CD8-positive, alpha-beta memory T cell (primary cell): Measurements from ENCODE around the gene PTS. TPM values are rescaled to one million over a fixed set of nuclear protein-coding genes. Genes with fewer than 3 reads are reported as not detected.
"Not testable (repeated sequence)": the region's sequence is repeated elsewhere in the genome, so short reads cannot be mapped to it uniquely, and the experiment has no call there.

ENCODE experiments used
- CTCF ChIA-PET: fragments of 350-600 bp; sonication (Branson Sonifier 250); formaldehyde crosslinking; loops from one replicate; lab custom pipeline; 2021; ENCODE audit warnings: antibody characterized with exemption; lab: Charles Lee
- POLR2A ChIA-PET: fragments of 350-600 bp; sonication (Branson Sonifier 250); formaldehyde crosslinking; loops from one replicate; lab custom pipeline; 2021; ENCODE audit warnings: antibody characterized with exemption; lab: Charles Lee
- DNase-seq, 5 donors: peaks; one replicate each; pipeline versions ENCODE4 v3.0.0 to v3.0.0-alpha.2; 2020 to 2022; ENCODE audit warnings: mixed read lengths in 1 of 5
- H3K27ac ChIP-seq: one replicate; pipeline ENCODE4 v1.7.0; 2013; ENCODE audit warnings: low read depth, mild to moderate bottlenecking, low read length, moderate library complexity
- H3K27me3 ChIP-seq: 2 replicates; pipeline ENCODE4 v1.7.0; 2013; ENCODE audit warnings: low read length, mild to moderate bottlenecking; ENCODE audit not compliant: insufficient read depth, poor library complexity, severe bottlenecking
- H3K36me3 ChIP-seq: 2 replicates; pipeline ENCODE4 v1.7.0; 2013; ENCODE audit warnings: mild to moderate bottlenecking, low read length, moderate library complexity; ENCODE audit not compliant: insufficient read depth
- H3K4me1 ChIP-seq: 2 replicates; pipeline ENCODE4 v1.7.0; 2013; ENCODE audit warnings: mild to moderate bottlenecking, low read length, moderate library complexity; ENCODE audit not compliant: insufficient read depth
- H3K4me3 ChIP-seq: 2 replicates; pipeline ENCODE4 v1.7.0; 2013; ENCODE audit warnings: mild to moderate bottlenecking, low read length
- H3K9me3 ChIP-seq: 2 replicates; pipeline ENCODE4 v1.7.0; 2013; ENCODE audit warnings: mild to moderate bottlenecking, low read length
- H3K27ac Mint-ChIP-seq, 8 donors: one replicate each; pipeline ENCODE4 v1.8.0; 2020 to 2021; ENCODE audit warnings: mixed read lengths in 8 of 8, mild to moderate bottlenecking in 6 of 8, inconsistent platforms in 3 of 8, moderate library complexity in 3 of 8
- H3K27me3 Mint-ChIP-seq, 2 donors: one replicate each; pipeline ENCODE4 v1.8.0; 2020 to 2021; ENCODE audit warnings: mixed read lengths in 2 of 2, mild to moderate bottlenecking in 1 of 2, moderate library complexity in 1 of 2
- H3K36me3 Mint-ChIP-seq, 3 donors: one replicate each; pipeline ENCODE4 v1.8.0; 2020 to 2021; ENCODE audit warnings: mixed read lengths in 3 of 3, inconsistent platforms in 1 of 3, mild to moderate bottlenecking in 1 of 3
- H3K4me1 Mint-ChIP-seq, 3 donors: one replicate each; pipeline ENCODE4 v1.8.0; 2020 to 2021; ENCODE audit warnings: mixed read lengths in 3 of 3, inconsistent platforms in 1 of 3, mild to moderate bottlenecking in 1 of 3
- H3K4me3 Mint-ChIP-seq, 7 donors: one replicate each; pipeline ENCODE4 v1.8.0; 2020 to 2021; ENCODE audit warnings: mixed read lengths in 7 of 7, mild to moderate bottlenecking in 6 of 7, moderate library complexity in 4 of 7, inconsistent platforms in 2 of 7
- H3K9me3 Mint-ChIP-seq, 5 donors: one replicate each; pipeline ENCODE4 v1.8.0; 2020 to 2022; ENCODE audit warnings: mixed read lengths in 5 of 5, mild to moderate bottlenecking in 3 of 5, moderate library complexity in 2 of 5, inconsistent platforms in 1 of 5
- polyA plus RNA-seq: library from polyadenylated mRNA; unstranded; fragments of 300-500 nt; fragmentation: Illumina TruSeq; gene quantifications from one replicate; pipeline ENCODE4 v1.2.3, GENCODE V29; 2021
- total RNA-seq, 2 experiments: library from RNA; stranded (reverse); gene quantifications; one replicate each; pipeline ENCODE4 v1.2.3, GENCODE V29; 2021

The PTS gene
- total and polyA plus RNA-seq, 3 experiments from 2014 or later: 11.6 to 40.8 (median 38.4) TPM

GRCh38 chr11:112195113-112195512, 31.1 kb upstream of the PTS start:
- H3K27me3 Mint-ChIP-seq, POLR2A ChIA-PET, H3K4me1 ChIP-seq, DNase-seq, H3K4me3 Mint-ChIP-seq, CTCF ChIA-PET, H3K36me3 Mint-ChIP-seq, H3K27me3 ChIP-seq, H3K36me3 ChIP-seq, H3K27ac ChIP-seq, H3K9me3 ChIP-seq, H3K9me3 Mint-ChIP-seq, H3K27ac Mint-ChIP-seq, H3K4me1 Mint-ChIP-seq, H3K4me3 ChIP-seq: not testable (repeated sequence)

DNA sequence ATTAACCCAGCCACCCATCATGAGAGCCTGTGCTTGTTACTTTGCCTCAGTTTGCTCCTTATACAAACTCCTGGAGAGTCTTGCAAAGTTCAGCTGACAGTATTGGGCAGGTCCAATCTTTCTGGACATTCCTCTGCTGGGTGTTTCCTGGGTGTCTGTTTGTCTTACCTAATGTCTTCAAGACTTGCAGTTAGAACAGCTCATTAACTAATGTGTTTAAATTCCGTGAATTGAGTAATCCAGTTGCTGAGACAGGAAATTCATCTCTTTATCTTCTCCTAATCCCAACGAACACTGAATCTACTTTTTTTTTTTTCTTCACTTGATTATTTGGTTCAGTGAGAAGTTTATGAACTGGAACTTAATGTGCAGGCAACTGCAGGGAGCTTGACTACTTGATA, 30.3 kb upstream of the PTS start:
- no peak overlapping the region for H3K27ac ChIP-seq
- no peaks in the 10 kb centered on the region for H3K27me3 ChIP-seq
- H3K4me3 ChIP-seq: no peak overlapping the region
- Mint-ChIP-seq H3K36me3 (peaks cover 0 to 5% (median 0%) of the 10 kb centered on the region in 3 donors), H3K27ac (no peak overlapping the region), H3K9me3 (peaks cover 0 to 5% (median 0%) of the 10 kb centered on the region in 5 donors), H3K4me3 (no peak overlapping the region), H3K4me1 (no peaks in the 10 kb centered on the region), H3K27me3 (peaks cover 0 to 8% of the 10 kb centered on the region in 2 donors)
- no peaks in the 10 kb centered on the region for H3K36me3 ChIP-seq
- ChIA-PET CTCF (no interaction called here), POLR2A (no interaction called here)
- H3K9me3 ChIP-seq: no peaks in the 10 kb centered on the region
- no peak for DNase-seq
- H3K4me1 ChIP-seq: no peaks in the 10 kb centered on the region

DNA sequence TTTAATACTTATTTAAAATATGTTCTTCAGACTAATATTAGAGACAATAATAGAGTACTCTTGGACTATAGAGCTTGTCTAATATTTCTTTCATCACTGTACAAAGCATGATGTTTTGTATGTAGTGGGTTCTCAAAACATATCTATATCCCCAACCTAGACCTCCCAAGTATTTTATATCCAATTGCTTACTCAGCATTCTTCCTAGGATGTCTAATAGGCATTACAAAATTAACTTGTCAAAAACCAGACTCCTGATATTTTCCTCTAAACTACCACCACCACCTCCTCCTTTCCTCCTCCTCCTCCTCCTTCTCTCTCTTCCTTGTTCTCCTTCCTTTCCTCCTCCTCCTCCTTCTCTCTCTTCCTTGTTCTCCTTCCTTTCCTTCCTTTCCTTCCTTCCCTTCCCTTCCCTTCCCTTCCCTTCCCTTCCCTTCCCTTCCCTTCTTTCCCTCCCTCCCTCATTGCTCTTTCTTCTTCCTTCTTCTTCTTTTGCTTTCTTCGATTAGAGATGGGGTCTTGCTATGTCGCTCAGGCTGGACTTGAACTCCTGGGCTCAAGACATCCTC, 29.6 kb upstream of the PTS start:
- H3K27me3 Mint-ChIP-seq: peaks cover 0 to 8% of the 10 kb centered on the region in 2 donors
- Histone ChIP-seq H3K4me1 (no peaks in the 10 kb centered on the region), H3K36me3 (no peaks in the 10 kb centered on the region), H3K27ac (no peak overlapping the region), H3K4me3 (no peak overlapping the region), H3K9me3 (no peaks in the 10 kb centered on the region), H3K27me3 (no peaks in the 10 kb centered on the region)
- H3K4me3 Mint-ChIP-seq: no peak overlapping the region
- peaks cover 0 to 5% (median 0%) of the 10 kb centered on the region in 3 donors for H3K36me3 Mint-ChIP-seq
- no peak overlapping the region for H3K27ac Mint-ChIP-seq
- DNase-seq: no peak
- H3K9me3 Mint-ChIP-seq: peaks cover 0 to 5% (median 0%) of the 10 kb centered on the region in 5 donors
- POLR2A ChIA-PET: no interaction called here
- CTCF ChIA-PET: no interaction called here
- H3K4me1 Mint-ChIP-seq: no peaks in the 10 kb centered on the region

GRCh38 chr11:112199101-112199500, 27.1 kb upstream of the PTS start:
- H3K4me3 ChIP-seq, H3K27ac ChIP-seq, H3K27ac Mint-ChIP-seq, H3K9me3 Mint-ChIP-seq, H3K4me3 Mint-ChIP-seq, POLR2A ChIA-PET, H3K27me3 ChIP-seq, DNase-seq, H3K4me1 Mint-ChIP-seq, H3K36me3 Mint-ChIP-seq, H3K36me3 ChIP-seq, H3K4me1 ChIP-seq, H3K27me3 Mint-ChIP-seq, H3K9me3 ChIP-seq, CTCF ChIA-PET: not testable (repeated sequence)

DNA sequence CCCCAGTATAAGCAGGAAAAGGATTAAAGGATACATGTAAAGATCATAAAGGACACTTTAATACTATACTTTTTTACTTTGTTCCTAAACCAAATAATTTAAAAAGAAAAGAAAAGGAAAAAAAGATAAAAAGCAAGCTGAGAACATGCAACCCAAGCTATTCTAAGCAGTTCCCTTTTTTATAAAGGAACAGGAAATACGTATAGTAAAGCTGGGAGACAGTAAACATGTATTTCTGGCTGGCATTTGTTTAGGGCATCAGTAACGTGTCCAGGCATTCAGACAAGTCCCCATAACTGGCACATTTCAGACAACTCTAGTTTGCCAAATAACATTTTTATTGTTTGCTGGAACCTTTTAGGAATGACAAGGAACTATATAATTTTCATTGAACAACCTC, 26.0 kb upstream of the PTS start:
- H3K9me3 Mint-ChIP-seq: peaks cover 0 to 5% (median 0%) of the 10 kb centered on the region in 5 donors
- no peak overlapping the region for H3K4me3 Mint-ChIP-seq
- CTCF ChIA-PET: no interaction called here

DNA sequence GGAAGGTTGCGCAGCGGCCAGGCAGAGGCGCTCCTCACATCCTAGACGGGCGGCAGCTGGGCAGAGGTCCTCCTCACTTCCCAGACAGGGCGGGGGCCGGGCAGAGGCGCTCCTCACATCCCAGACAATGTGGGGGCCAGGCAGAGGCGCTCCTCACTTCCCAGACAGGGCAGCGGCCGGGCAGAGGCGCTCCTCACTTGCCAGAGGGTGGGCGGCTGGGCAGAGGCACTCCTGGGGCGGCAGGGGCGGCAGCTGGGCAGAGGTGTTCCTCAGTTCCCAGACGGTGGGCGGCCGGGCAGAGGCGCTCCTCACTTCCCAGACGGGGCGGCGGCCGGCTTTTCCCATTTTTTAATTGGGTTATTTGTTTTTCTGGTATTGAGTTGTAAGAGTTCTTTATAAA, 20.2 kb upstream of the PTS start:
- Histone ChIP-seq H3K36me3 (no peaks in the 10 kb centered on the region), H3K4me1 (no peaks in the 10 kb centered on the region), H3K4me3 (no peak overlapping the region), H3K9me3 (no peaks in the 10 kb centered on the region), H3K27ac (no peak overlapping the region), H3K27me3 (no peaks in the 10 kb centered on the region)
- peaks cover 0 to 8% (median 3%) of the 10 kb centered on the region in 3 donors for H3K36me3 Mint-ChIP-seq
- H3K4me3 Mint-ChIP-seq: no peak overlapping the region
- peaks cover 2 to 18% of the 10 kb centered on the region in 2 donors for H3K27me3 Mint-ChIP-seq
- no peak overlapping the region for H3K27ac Mint-ChIP-seq
- no peaks in the 10 kb centered on the region for H3K4me1 Mint-ChIP-seq
- no peak for DNase-seq
- ChIA-PET CTCF (no interaction called here), POLR2A (no interaction called here)
- peaks cover 0 to 2% (median 0%) of the 10 kb centered on the region in 5 donors for H3K9me3 Mint-ChIP-seq

More for the DNA sequence above, 26.0 kb upstream of the PTS start:
- H3K4me1 Mint-ChIP-seq: no peaks in the 10 kb centered on the region
- H3K27me3 ChIP-seq: no peaks in the 10 kb centered on the region
- no peaks in the 10 kb centered on the region for H3K36me3 ChIP-seq
- no peak overlapping the region for H3K27ac Mint-ChIP-seq
- H3K36me3 Mint-ChIP-seq: peaks cover 0 to 9% (median 3%) of the 10 kb centered on the region in 3 donors
- no peaks in the 10 kb centered on the region for H3K9me3 ChIP-seq
- no peak for DNase-seq
- H3K4me1 ChIP-seq: no peaks in the 10 kb centered on the region
- POLR2A ChIA-PET: interaction anchor here (0.6 kb wide), 1 partner anchor 320 kb away, joined by 3 read pairs; no protein-coding TSS in a partner anchor
- H3K27ac ChIP-seq: no peak overlapping the region
- peaks cover 3 to 8% of the 10 kb centered on the region in 2 donors for H3K27me3 Mint-ChIP-seq
- H3K4me3 ChIP-seq: no peak overlapping the region

DNA sequence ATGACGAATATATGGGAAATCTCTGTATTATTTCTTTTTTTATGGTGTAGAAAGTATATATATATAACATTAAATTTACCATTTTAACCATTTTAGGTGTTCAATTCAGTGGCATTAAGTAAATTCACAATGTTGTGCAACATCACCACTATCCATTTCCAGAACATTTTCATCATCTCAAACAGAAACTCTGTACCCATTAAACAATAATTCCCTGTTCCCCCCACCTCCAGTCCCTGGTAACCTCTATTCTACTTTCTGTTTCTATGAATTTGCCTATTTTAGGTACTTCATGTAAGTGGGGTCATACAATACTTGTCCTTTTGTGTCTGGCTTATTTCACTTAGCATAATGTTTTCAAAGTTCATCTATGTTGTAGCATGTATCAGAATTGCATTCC, 15.3 kb upstream of the PTS start:
- DNase-seq: no peak
- H3K36me3 Mint-ChIP-seq: peaks cover 0 to 4% (median 0%) of the 10 kb centered on the region in 3 donors
- ChIA-PET POLR2A (no interaction called here), CTCF (no interaction called here)
- H3K9me3 Mint-ChIP-seq: peaks cover 0 to 2% (median 0%) of the 10 kb centered on the region in 5 donors
- H3K27ac Mint-ChIP-seq: peak overlapping the region in 1 of 8 donors; percentile 24
- no peaks in the 10 kb centered on the region for H3K36me3 ChIP-seq
- no peak overlapping the region for H3K4me3 Mint-ChIP-seq
- no peaks in the 10 kb centered on the region for H3K27me3 ChIP-seq
- H3K9me3 ChIP-seq: no peaks in the 10 kb centered on the region
- H3K4me3 ChIP-seq: no peak overlapping the region
- no peaks in the 10 kb centered on the region for H3K4me1 ChIP-seq
- H3K27me3 Mint-ChIP-seq: peaks cover 2 to 25% of the 10 kb centered on the region in 2 donors
- no peak overlapping the region for H3K27ac ChIP-seq
- H3K4me1 Mint-ChIP-seq: peaks cover 0 to 5% (median 0%) of the 10 kb centered on the region in 3 donors

- no peaks in the 10 kb centered on the region for H3K27me3 ChIP-seq
- H3K36me3 ChIP-seq: no peaks in the 10 kb centered on the region
- peak overlapping the region in 1 of 7 donors; percentile 17 for H3K4me3 Mint-ChIP-seq
- ChIA-PET CTCF (no interaction called here), POLR2A (no interaction called here)
- H3K4me1 Mint-ChIP-seq: peaks cover 0 to 5% (median 0%) of the 10 kb centered on the region in 3 donors
- DNase-seq: no peak
- no peak overlapping the region for H3K4me3 ChIP-seq
- H3K9me3 Mint-ChIP-seq: peaks cover 0 to under 1% (median 0%) of the 10 kb centered on the region in 5 donors
- H3K27ac Mint-ChIP-seq: no peak overlapping the region
- H3K4me1 ChIP-seq: no peaks in the 10 kb centered on the region
- H3K27ac ChIP-seq: no peak overlapping the region
- H3K9me3 ChIP-seq: no peaks in the 10 kb centered on the region
- peaks cover 2 to 24% of the 10 kb centered on the region in 2 donors for H3K27me3 Mint-ChIP-seq
- H3K36me3 Mint-ChIP-seq: peaks cover 0 to 4% (median 0%) of the 10 kb centered on the region in 3 donors
Observed at GRCh38 chr11:112211536-112211935, 14.7 kb upstream of the PTS start.
